NCI-H345 treated with DMSO at 0.1 percent for 48 hours (cell line): Measurements from ENCODE around the gene NCF4.

Source experiments
- DNase-seq: peaks from one replicate; lab custom pipeline; 2025; ENCODE audit not compliant: unreplicated experiment; lab: John Stamatoyannopoulos, UW

The NCF4 gene

DNA sequence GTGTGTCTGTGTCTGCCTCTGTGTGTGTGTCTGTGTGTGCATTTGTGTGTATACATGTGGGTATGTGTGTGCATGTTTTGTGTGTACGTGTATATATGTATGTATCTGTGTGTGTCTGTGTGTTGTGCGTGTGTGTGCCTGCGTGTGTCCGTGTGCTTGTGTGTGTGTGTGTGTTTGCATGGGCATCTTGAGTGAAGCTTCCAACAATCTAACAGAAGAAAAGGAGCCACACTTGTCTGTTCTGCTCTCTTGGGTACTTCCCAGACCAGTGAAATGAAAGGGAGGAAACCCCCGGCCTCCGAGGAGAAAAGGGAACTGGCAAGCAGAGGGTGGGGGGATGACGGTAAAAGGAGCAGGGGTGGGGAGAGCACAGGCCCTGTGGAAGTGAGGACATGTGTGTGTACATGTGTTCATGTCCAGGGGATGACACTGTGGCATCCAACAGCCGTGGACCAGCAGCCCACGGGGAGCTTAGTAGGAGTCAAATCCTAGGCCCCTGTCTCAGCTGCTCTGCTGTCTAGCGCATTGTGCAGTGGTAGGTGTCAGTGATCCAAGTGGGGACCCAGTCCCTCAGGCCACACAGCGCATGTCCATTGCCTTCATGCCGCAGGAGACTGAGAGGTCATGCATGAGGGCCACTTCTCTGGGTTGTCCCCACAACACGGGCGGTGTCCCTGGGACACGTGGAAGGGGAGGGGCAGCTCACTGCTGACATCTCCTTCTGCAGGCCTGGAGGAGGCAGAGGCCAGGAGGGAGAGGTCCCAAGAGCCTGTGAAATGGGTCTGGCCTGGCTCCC lies 60.7 kb downstream of the NCF4 start:
- no peak for DNase-seq

DNA sequence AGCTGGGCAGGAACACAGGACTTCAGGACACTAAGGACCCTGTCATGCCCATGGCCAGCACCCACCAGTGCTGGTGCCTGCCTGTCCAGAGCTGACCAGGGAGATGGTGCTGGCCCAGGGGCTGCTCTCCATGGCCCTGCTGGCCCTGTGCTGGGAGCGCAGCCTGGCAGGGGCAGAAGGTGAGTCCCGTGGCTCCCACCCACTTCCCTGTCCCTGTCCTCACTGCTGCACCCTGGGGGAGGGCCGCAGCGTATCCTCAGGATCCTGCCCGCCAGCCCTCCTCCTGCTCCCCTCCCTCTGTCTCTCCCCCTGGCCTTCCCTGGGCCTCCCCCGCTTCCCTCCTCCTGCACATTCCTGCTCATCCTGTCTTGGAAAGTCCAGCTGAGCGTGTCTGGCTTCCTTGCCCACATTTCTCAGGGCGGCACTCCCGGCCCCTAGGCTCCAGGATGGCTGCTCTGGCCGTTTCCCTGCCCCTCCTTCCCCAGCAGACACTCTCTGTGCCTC lies 61.4 kb downstream of the NCF4 start:
- no peak for DNase-seq

DNA sequence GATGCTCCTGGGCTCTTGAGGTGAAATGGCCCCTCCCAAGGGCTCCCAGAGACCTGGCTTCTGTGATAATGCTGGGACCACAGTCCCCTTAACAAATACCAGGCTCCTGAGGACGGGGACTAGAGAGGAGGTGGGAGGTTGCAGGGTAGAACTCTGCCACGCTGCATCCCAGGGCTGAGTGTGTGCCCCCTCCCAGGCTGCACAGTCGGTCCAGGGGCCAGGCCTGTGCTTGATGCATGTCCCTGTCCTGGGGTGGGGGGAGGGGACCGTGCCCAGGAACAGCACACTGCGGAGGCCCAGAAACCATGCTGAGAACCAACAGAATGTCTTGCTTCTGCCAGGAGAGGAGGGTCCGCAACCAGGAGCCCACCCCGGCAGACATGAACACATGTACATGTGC lies 61.9 kb downstream of the NCF4 start:
- DNase-seq: no peak

DNA sequence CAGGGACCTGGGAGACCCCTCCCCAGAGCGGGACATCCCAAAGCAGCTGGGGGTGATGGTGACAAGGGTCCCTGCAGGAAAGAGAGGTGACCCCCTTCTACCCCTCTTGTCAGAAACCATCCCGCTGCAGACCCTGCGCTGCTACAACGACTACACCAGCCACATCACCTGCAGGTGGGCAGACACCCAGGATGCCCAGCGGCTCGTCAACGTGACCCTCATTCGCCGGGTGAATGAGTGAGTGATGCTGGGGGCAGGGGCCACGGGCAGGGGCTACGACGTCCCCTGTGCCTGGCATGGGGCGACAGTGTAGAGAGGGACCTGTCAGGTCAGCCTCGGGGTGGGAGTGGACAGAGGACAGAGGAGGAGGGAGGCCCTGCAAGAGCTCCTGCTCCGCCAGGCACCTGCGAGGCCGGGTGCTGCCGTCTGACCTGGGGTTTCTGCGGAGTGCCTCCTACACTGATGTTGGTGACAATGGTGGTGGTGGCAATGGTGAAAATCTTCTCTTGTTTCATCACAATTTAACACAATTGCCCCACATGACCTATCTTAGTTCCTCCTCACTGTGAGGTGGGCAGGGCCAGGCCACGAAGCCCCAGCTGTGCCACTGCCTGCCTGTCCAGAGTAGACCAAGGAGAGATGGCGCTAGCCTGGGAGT lies 62.5 kb downstream of the NCF4 start:
- DNase-seq: no peak

DNA sequence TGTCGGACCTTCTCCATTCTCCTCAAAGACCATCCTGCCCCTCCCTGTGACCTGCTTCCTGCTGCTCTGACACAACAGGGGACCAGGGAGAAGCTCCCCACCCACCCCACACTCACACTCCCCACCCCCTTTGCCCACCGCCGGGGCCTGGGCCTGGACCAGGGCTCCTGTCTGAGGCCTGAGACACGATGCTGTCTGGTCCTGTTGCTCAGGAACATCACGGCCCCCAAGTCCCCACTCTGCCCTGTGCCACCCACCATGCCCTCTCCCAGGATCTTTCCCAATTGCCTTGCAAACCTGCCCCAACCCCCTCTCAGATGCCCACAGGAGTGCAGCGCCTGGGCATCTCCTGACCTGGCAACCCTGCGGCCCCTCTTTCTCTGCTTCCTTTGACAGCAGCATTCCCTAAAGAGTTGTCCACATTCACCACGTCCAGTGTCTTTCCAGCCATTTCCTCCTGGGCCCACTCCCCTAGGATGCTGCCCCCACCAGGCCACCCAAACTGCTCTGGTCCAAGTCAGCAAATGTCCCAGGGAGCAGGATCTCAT lies 63.4 kb downstream of the NCF4 start:
- DNase-seq: no peak

DNA sequence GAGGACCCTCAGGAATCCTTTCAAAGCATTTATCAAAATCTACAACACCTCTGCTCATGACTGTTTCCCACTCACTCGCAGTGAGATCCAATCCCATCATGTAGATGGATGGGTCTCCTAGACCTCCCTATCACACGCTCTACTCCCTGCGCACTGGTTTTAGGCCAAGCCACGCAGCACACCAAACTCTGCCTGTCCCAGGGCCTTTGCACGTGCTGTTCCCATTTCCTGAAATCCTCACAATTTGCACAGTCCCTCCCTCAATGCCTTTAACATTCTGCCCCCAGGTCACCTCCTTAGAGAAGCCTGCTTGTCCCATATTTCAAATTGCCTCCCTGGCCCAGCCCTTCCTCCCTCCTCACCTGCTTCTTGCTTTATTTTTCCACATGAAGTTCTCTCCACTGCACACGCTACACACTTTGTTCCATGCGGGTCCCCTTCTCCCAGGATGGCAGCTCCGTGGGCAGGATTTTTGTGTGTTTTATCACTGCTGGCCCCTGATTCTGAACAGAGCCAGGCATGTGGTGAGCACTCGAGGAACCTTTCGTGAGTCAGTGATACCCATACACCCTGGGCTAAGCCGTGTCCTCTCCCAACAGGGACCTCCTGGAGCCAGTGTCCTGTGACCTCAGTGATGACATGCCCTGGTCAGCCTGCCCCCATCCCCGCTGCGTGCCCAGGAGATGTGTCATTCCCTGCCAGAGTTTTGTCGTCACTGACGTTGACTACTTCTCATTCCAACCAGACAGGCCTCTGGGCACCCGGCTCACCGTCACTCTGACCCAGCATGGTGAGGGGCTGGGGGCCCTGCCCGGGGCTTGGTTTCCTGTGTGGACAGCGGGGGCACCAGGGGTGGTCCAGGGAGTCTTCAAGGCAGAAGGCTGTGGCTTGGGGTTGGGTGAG lies 64.8 kb downstream of the NCF4 start:
- DNase-seq: no peak

DNA sequence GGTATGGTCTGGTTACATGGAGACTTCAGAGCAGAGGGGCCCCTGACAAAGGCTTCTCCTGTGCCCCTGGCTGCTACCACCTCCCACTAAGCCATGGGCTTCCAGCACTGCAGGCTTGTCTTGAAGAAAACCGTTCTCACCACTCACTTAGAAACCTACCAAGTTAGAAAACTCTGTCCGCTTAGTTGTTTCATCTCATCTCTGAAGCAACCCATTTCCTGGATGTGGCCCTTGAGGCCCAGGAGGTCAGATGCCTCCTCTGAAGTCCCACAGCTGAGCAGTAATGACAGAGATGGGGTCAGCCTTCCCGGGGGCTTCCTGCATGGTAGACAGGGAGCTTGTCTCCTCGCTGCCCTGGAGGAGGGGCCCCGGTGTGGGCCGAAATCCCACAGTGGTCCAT lies 65.5 kb downstream of the NCF4 start:
- DNase-seq: no peak

DNA sequence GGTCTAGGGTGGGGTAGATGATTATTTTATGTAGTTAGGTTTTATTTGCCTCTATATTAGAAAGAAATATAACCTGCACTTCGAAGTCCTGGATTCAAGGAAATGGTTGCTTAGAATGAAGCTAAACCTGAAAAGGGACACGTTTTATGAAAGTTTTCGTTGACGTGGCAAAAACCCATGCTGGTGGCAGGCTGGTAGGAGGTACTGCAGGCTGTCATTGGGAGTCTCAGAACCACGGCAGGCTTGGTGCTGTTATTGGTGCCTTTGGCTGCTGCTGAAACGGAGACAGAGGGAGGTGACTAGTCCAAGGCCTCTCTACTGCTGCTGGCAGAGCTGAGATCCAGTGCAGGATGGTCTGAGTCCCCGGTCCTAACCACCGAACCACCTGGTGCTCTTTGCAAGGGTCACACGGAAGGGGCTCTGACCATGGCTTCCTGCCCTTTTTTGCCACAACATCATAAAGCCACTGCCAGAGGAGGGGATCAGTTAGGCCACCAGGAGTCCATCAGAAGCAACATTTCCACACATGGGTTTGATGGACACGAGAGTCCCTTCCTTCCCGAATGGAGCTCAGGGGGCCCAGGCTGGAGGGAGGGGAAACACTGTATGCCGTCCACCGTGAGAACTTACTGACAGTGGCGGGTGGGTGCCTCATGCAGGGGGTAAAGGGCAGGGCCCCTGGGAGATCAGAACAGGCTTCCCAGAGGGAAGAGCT lies 66.1 kb downstream of the NCF4 start:
- no peak for DNase-seq
